ENCODE results near the gene ITSN1.
"Not testable (repeated sequence)": the region's sequence is repeated elsewhere in the genome, so short reads cannot be mapped to it uniquely, and the experiment has no call there.

Gene ITSN1

DNA sequence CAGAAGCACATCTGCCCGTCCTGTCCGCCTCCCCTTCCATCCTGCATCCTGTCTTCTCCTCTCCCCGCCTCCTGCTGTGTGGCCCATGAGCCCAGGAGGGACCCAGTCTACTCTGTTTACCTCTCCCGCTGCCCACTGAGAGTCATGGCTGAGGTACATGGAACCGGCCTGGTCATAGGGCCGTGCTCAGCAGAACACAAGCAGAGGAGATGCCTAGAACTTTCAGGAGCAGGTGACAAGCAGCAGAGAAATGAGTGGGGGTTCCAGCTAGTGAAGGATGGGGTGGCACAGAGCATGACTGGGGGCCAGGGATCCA lies 202.5 kb downstream of the ITSN1 start:
- no peak for FAIRE-seq

DNA sequence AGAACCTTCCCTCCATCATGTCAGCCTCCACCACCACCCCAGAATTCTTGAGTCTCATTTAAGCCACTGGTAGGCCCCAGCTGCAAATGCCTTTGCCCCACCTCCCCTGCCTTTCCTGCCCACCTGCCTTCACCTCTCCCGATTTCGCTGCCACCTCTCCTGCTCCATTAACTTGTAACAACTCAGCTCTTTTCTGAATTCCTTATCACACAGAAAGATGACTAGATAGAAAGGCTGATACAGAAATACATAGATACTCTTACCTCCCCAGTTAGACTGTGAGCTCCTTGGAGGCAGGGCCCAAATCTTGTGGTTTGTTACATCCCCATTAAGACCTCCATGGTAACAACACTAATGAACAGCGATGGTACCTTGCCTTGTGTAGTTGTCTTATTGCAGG lies 203.8 kb downstream of the ITSN1 start:
- no peak for FAIRE-seq

DNA sequence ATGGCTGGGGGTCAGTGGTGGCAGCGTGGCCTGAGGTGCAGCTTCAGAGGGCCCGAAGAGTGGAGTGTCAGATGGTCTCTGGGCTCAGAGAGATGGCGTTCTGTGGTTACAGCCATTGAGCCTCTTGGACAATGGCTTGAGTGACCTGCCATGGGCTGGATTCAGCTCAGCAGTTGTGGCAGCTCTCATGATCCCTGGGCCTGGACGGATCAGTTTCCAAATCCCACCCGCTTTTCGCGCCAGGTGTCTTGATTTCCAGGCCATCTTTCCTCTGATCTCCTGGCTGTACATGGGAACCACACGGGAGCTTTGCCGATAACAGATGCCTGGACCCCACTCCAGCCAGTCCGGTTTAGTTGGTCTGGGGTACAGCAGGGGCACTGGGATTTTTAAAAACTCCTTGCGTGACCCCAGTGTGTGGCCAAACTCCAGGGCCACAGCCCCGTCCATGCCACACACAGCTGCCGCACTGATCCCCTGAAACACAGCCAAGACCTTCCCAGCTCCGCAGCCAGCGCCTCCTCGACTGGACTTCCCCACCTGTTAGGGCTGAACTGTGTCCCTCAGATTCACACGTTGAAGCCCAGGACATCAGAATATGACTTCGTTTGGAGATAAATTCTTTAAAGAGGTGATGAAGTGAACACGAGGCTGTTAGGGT lies 205.4 kb downstream of the ITSN1 start:
- FAIRE-seq: no peak

DNA sequence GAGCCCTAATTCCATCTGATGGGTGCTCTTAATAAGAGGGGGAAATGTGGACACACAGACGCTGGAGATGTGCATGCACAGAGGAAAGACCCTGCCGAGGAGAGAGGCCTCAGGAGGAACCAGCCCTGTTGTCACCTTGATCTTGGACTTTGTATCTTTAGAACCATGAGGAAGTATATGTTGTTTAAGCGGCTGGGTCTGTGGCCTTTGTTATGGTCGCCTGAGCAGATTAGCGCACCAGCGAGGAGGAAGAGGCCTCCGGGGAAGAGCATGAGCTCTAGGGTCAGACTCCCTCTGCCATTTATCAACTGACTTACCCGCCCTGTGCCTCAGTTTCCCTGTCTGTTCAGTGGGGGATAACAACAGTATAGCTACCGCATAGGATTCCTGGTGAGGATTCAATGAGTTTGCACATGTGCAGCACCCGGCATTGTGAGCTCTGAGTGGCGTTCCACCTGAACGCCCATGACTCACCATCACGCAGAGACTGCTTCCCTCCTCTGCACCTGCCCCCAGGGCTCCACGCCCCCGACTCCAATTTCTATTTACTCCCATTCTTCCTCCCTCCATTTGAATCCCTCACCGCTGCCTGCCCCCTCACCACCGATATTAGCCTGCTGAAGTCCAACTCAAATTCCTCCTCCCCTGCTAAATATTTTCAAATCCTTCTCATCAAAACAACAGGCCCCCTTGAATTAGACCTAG lies 206.1 kb downstream of the ITSN1 start:
- no peak for FAIRE-seq

DNA sequence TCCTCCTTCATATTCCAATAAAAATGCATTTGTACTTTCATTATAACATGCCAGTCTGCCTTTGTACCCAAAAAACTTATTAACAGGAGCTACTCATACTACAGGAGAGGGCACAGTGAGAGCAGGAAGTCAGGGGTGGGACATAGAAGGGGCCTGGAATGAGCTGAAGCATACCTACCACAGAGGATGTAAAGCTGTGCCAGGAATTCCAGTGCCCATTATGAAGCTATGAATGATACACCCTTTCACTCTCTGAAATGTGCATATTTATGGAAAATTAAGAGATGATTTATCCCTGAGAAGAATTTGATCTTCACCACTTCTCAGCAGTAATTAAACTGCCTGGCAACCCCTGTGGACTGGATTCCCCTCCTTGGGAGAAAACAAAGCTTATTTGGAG lies 207.5 kb downstream of the ITSN1 start:
- FAIRE-seq: no peak

DNA sequence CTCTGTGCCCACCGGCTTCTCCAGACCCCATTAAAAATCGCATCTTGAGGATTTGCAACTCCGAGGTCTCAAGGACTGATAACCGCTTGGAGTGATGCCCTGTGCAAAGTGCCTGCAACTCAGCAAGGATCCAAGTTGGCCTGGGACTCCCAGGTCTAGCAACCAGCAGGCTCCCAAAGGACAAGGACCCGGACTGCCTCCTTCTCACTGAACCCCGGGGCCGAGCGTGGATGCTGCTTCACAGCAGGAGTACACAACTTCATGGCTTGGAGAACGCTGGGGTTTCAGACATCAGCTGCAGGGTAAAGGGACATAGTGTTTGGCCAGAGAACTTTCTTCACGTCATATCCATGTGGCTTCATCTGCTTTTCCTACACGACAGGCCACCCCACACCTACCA lies 208.1 kb downstream of the ITSN1 start:
- no peak for FAIRE-seq

DNA sequence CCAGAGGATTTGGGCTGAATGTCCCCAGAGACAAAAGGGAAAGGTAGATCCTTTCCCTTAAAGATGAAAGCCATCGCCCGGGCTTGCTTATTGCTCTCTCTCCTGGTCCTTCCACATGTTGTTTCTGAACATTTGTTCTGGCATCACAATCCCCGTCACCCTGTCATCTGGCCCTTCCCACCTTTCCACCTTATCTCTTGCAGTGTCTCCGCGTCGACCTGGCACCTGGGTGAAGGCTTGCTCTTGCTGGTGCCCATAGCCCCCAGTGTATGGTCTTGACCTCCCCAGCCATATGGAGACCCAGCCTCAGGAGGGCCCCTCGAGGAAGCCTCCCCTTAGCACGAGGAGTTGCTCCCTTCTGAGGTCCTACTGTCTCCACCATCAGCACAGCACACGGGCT lies 208.7 kb downstream of the ITSN1 start:
- no peak for FAIRE-seq

DNA sequence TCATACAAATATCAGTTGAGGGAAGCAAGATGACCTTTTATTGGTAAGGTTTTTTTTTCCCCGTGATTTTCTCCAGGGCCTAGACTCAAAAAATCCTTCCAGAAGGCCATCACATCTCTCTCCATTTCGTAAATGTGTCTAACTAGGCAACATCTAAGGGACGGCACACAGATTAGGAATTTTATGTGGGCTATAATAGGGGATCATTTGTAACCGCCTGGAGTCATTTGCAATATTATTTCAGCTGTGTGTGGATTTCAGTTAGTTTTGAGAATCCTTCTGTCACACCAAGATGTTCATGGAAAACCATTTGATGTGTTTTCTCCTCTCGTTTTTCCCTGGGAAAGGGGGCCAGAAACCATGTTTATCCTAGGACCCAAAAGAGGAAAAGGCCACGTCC lies 210.2 kb downstream of the ITSN1 start:
- FAIRE-seq: no peak

DNA sequence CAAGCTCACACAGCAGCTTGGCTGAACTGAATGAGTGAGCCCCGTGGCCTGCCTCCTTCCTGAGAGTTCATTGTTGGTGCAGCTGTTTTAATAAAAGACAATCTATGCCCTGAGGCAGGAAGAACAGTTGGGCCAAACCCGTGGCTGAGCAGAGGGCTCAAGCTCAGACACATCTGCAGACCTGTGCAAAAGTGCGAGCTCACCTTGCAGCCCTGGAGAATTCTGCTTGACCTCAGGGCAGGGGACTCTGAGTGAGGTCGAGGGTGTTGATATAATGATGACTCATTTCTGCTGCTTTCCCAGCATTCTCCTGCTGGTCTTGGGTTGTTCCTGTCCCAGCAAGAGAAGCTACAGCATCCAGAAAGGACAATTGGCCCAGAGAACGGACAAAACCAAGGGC lies 212.3 kb downstream of the ITSN1 start:
- FAIRE-seq: no peak

DNA sequence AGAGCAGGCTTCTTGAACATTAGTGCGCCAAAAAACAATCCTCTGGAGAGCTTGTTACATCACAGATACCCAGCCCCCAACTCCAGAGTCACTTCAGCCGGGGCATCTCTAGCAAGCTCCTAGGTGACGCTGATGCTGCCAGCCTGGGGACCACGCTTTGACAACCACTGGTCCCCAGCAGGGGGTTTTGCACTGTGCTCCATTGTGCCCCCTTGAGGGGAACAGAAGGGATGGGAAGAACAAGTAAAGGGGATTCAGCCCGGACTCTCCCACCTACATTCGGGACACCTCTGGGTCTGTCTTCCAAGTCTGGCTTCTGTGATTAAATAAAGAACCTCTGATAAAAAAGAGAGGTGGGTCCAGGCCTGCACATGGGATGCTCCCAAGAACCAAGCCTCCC lies 212.9 kb downstream of the ITSN1 start:
- FAIRE-seq: no peak

DNA sequence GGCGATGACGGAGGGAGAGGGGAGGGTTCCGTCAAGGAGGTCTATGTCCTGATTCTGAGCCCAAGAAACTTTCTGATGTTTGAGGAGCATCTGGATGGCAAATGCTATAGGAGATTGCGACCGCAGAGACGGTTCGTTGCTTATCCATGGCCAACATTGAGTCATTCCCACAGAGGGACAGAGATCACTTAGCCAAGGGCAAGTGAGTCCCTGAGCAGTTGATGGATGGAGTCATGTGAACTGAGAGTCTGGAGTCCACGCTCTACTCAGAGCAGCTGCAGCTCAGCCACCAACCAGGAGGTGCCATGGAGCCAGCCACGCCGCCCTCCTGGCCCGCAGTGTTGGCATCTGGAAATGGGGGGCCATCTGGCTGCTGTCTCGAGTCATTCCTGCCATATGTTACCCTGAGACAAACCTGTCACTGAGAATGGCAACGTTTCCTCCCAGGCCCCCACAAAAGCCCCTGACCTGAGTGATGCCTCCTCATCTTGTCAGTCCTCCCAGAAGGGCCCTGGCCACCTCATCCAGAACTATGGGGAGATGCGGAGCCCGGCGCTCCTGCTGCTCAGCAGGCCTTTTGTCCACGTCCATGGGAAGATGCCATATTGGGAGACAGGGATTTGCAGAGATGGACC lies 214.7 kb downstream of the ITSN1 start:
- no peak for FAIRE-seq

DNA sequence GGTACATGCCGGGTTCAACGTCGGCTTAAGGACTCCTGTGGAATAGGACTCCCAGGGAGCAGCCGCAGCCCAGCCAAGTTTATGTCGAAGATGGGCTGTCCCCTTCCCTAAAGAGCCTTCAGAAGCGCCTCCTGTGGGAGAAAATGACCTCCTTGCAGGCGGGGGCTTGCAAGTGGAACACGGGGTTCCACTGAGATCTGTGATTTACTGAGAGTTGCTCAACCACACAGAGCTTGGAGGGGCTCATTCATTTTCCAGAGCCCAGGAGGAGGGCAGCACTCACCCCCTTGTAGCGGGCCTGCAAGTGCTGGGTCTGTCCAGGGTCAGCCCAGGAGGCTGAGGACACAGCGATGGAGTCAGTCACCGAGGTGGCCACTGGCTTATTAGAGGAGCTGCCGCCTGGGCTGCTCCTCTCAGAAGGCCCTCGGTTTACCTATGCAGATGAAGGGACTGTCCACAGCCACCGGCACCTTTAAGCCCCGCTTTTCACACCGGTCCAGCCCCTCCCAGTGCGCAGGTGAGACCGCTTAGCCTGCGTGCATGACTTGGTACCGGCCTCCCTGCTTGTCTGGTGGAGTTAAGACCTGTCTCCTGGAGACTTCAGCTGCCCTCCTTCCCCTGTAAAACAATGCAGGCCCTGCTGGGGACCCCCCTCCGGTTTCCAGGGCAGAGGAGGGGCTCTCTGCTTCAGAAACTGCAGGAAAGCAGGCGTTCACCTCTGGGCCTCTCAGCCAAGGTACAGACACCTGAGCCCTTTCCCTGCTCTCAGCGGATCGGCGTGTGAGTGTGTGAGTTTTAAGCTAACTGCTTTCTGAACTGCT lies 215.8 kb downstream of the ITSN1 start:
- no peak for FAIRE-seq

DNA sequence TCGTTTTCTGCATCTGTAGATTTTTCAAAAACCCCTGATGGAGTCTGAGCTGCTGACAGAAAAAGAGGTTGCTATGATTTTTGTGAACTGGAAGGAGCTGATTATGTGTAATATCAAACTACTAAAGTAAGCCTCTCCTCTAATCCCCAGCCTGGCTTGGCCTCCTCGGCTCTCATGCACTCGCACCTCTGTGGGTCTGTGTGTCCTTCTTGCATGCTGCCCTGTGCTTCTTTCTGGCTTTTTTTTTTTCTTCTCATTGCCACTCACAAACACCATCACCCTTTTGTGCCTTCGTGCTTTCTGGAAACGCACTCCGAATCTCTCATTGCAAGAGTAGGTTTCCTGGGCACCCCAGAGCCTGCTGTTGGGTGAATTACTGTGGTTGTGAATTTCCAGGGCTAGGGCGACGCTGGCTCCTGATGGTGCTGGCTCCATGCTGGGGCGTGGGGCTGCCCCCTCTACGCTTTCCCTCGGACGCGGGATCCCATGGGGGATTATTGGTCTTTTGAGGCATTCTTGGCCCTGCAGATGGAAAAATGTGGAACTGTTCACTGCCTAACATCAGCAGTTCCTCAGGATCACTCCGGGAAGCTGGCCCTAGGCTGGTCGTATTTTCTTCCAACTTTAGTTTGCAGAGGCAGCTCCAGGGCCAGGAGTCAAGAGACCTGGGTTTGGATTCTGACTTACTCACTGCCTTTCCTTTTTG lies 216.5 kb downstream of the ITSN1 start:
- FAIRE-seq: no peak

DNA sequence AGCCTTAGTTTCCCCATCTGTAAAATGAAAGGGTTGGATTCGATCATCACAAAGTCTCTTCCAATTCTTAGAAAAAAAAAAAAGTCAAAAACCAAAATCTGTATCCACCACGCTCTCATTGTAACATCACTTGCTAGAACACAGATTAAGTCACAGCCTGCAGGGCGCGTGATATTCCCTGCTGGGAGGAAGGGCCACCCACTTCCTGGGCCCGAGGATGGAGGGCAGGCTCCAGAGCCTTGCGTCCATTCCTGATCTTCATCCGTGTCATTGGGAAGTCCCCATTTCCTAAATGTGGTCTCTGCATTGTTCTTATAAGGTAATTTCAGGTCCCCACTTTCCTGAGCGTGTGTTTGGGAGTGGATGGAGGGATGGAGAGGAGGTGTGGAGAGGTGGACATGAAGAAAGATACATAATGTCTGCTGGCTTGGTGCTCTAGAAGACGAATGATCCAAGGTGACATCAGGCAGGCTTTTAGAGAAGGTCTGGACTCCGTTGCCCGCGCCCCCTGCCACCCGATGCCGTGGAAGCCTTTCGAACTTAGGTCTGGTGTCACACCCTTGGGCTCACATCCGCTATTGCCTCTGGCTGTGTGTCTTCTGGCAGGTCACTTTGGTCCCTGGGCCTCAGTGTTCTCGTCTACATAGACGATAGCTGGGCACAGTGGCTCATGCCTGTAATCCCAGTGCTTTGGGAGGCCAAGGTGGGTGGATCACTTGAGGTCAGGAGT lies 217.2 kb downstream of the ITSN1 start:
- FAIRE-seq: no peak

DNA sequence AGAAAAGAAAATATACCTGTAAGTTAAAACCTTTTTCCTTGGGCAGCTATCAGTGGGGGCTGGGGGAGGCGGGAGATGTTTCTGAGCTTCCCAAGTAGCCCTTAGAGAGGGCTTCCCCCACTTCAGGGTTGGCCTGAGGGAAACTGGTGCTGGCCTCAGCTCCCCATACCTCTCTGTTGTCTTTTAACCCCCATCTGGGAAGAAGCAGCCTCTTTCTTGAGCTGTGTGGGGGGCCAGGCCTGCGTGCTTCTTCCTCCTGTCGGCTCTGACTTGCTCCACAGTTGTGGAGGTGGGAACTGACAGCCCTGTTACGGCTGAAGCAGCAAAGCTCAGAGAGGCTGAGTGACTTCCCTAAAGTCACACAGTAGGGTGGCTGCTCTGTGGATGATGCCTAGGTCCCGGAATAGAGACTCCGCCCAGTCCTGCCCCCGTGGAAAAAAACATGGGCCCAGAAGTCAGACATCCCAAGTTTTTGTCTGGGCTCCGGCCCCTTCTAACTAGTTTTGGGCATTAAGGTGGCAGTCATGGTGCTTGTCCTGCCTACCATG lies 218.1 kb downstream of the ITSN1 start:
- FAIRE-seq: no peak

DNA sequence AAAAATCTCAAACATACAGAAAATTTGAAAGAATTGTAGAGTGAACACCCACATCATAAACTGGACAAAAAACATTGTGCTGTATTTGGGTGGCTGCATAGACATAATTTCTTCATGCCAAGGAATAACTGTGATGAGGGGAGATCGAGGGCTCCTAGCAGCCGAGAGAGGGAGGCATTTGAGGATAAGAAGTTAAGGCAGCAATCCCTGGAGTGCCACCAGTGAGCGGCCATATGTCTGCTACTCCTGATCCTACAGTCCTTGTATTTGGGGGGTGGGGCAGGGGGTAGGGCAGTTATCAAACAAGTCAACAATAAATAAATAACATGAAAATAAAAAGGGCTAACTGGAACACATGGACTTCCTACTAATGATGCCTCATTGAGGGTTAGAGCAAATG lies 218.8 kb downstream of the ITSN1 start:
- no peak for FAIRE-seq

DNA sequence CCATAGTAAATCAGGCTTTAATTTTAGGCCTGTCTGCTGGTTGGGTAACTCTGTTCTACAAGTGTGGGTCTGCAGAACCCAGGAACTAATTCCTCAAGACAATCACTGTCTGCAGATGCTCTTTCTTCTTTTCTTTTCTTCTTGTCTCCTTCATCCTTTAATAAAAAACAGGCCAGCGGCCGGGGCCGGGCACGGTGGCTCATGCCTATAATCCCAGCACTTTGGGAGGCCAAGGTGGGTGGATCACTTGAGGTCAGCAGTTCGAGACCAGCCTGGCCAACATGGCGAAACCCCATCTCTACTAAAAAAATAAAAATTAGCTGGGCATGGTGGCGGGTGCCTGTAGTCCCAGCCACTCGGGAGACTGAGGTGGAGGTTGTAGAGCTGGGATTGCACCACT lies 220.9 kb downstream of the ITSN1 start:
- FAIRE-seq: not testable (repeated sequence)

DNA sequence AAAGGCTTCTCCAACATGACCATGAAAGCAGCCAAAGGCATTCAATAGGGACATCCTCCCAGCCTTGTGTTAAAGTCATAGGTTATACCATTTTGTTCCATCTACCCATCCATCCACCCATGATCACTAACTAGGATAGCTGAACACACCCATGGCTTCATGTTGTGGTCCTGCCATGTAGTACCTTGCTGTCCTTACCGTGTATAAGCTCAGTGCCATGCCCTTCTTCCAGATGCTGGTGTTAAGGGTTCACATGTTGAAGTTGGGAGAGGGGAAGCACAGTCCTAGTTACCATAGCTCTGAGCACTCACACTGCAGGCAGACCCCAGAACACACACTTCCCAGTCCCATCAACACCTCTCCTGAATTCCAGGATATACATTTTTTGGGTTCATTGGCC lies 221.8 kb downstream of the ITSN1 start:
- FAIRE-seq: no peak

DNA sequence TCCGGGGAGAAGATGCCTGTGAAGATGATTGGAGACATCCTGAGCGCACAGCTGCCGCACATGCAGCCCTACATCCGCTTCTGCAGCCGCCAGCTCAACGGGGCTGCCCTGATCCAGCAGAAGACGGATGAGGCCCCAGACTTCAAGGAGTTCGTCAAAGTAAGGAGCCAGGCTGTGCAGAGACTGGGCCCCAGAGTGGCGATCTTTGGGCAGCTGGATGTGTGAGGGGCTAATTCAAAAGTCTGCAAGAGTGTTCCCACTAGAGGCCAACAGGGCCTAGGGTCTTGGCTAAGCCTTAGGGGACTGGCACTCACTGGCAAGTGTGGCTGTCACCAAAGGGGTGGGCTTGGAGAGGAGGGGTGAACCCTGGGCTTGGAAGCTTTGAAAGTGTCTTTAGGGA lies 222.9 kb downstream of the ITSN1 start:
- no peak for FAIRE-seq

DNA sequence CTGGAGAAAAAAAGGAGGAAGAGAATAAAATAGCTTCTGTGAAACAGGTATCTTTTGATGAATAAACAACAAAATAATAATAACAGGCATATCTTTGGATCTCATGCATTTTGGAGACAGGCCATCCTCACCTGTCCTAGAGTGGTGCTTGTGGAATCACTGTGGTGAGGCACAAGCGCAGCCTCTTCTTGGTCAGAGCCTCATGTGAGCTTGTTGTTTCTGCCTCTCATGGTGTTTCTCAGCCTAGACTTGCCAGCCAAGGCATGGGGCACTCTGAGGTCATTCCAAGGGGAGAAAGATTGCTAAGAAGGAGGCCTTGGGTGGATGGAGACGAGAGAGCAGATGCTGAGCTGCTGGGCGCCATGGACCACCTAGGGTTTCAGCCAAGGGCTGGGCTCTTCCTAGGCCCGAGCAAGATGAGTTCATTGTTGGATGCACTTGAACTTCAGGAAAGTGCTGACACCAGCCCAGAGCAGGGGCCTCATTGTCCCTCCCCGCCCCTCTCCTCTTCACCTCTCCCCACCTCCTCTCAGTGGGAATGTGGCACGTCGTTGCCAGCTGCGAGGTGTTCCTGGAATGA lies 223.8 kb downstream of the ITSN1 start:
- FAIRE-seq: no peak

DNA sequence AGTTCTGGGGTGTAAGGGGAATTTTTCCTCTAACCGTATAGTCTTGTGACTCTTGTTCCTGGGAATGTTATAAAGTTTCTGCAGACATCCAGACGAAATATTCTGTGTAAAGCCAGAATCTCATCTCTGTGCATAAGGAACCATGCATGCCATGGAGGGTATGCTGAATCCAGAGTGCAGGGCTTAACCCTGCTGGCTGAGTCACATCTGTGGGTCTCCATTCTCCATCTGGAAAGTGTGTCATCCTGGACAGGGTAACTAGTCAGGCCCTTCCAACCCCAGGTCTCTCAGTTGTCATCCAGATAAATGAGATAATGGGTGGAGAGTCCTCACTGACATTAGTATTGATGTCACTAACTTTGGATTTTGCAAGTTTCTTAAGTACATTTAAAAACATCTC lies 224.5 kb downstream of the ITSN1 start:
- FAIRE-seq: no peak

DNA sequence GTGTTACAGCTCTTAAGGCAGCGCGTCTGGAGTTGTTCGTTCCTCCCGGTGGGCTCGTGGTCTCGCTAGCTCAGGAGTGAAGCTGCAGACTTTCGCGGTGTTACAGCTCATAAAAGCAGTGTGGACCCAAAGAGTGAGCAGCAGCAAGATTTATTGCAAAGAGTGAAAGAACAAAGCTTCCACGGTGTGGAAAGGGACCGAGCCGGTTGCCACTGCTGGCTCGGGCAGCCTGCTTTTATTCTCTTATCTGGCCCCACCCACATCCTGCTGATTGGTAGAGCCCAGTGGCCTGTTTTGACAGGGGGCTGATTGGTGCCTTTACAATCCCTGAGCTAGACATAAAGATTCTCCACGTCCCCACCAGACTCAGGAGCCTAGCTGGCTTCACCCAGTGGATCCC lies 225.6 kb downstream of the ITSN1 start:
- not testable (repeated sequence) for FAIRE-seq

Data from endometrium (tissue), 2 donors.